H1 (cell line): Measurements from ENCODE around the gene TMUB1. TPM values are rescaled to one million over a fixed set of nuclear protein-coding genes. Genes with fewer than 3 reads are reported as not detected.

Experiments
- CTCF ChIA-PET: fragments of 300-600 bp; sonication (Branson Sonifier 250); formaldehyde crosslinking; loops from one replicate; lab custom pipeline; 2021; ENCODE audit not compliant: partially characterized antibody; lab: Charles Lee
- POLR2A ChIA-PET: fragments of 300-600 bp; sonication (Branson Sonifier 250); formaldehyde crosslinking; loops from one replicate; lab custom pipeline; 2021; ENCODE audit warnings: inconsistent platforms; ENCODE audit not compliant: partially characterized antibody; lab: Charles Lee
- DNase-seq, 2 experiments: peaks; one replicate each; pipeline versions ENCODE4 v3.0.0 to v3.0.0-alpha.2; 2010 to 2022; ENCODE audit warnings: low spot score in 2 of 2, low read depth in 1 of 2, mixed read lengths in 1 of 2
- FAIRE-seq: peaks from 2 replicates; lab custom pipeline; 2011; peaks lifted over from hg19 to GRCh38; lab: Jason Lieb, UNC
- H2AFZ ChIP-seq: 2 replicates; pipeline ENCODE4 v1.8.1; 2012; ENCODE audit warnings: low read length, inconsistent platforms
- H2AK5ac ChIP-seq: 2 replicates; pipeline ENCODE4 v1.6.1; 2013; ENCODE audit warnings: low read depth, low read length
- H2BK120ac ChIP-seq: replicated peaks from 2 replicates; pipeline ENCODE3; 2013; ENCODE audit warnings: low read depth, low read length, inconsistent platforms
- H2BK12ac ChIP-seq: 2 replicates; pipeline ENCODE4 v1.6.1; 2013; ENCODE audit warnings: low read depth, low read length
- H2BK15ac ChIP-seq: 2 replicates; pipeline ENCODE4 v1.6.1; 2013; ENCODE audit warnings: low read length
- H2BK20ac ChIP-seq: 2 replicates; pipeline ENCODE4 v1.6.1; 2013; ENCODE audit warnings: low read length
- H2BK5ac ChIP-seq: 2 replicates; pipeline ENCODE4 v1.6.1; 2013; ENCODE audit warnings: low read depth, low read length
- H3K14ac ChIP-seq: 2 replicates; pipeline ENCODE4 v1.6.1; 2013; ENCODE audit warnings: inconsistent platforms; ENCODE audit not compliant: insufficient read length
- H3K18ac ChIP-seq: 2 replicates; pipeline ENCODE4 v1.6.1; 2013; ENCODE audit warnings: low read length; ENCODE audit errors: extremely low read depth
- H3K23ac ChIP-seq: 2 replicates; pipeline ENCODE4 v1.6.1; 2013; ENCODE audit warnings: inconsistent platforms; ENCODE audit not compliant: insufficient read length
- H3K23me2 ChIP-seq: 2 replicates; pipeline ENCODE4 v1.6.1; 2013; ENCODE audit warnings: low read depth, low read length
- H3K27ac ChIP-seq: 2 replicates; pipeline ENCODE4 v1.6.1; 2011; ENCODE audit warnings: low read depth, low read length, inconsistent platforms
- H3K27me3 ChIP-seq, 4 experiments: replicated peaks in 1 of 4; 1 replicate in 1 of 4; 2 replicates in 3 of 4; pipeline versions ENCODE4 v1.6.1 to v1.8.1; 2011 to 2013; ENCODE audit warnings: low read length in 3 of 4, mild to moderate bottlenecking in 3 of 4, inconsistent platforms in 2 of 4, mixed read lengths in 2 of 4, moderate library complexity in 1 of 4; ENCODE audit not compliant: control insufficient read depth in 3 of 4, insufficient read depth in 3 of 4; ENCODE audit errors: extremely low read depth in 1 of 4
- H3K36me3 ChIP-seq, 4 experiments: 2 replicates each; pipeline versions ENCODE4 v1.6.1 to v1.8.1; 2011 to 2013; ENCODE audit warnings: mild to moderate bottlenecking in 4 of 4, low read length in 3 of 4, moderate library complexity in 2 of 4, control low read depth in 1 of 4, inconsistent platforms in 1 of 4; ENCODE audit not compliant: insufficient read depth in 4 of 4, control insufficient read depth in 2 of 4
- H3K4ac ChIP-seq: replicated peaks from 2 replicates; pipeline ENCODE3; 2013; ENCODE audit warnings: low read length, low read depth, mixed read lengths, inconsistent platforms; ENCODE audit not compliant: insufficient read length
- H3K4me1 ChIP-seq, 4 experiments: replicated peaks in 1 of 4; 1 replicate in 1 of 4; 2 replicates in 3 of 4; pipeline versions ENCODE4 v1.6.1 to v1.8.1; 2011 to 2013; ENCODE audit warnings: low read length in 3 of 4, inconsistent platforms in 2 of 4, mixed read lengths in 1 of 4; ENCODE audit not compliant: insufficient read depth in 4 of 4, control insufficient read depth in 3 of 4
- H3K4me2 ChIP-seq, 2 experiments: 2 replicates each; pipeline versions ENCODE4 v1.6.1 to v1.8.1; 2011 to 2013; ENCODE audit warnings: low read depth in 2 of 2, low read length in 2 of 2, control low read depth in 1 of 2, inconsistent platforms in 1 of 2, mild to moderate bottlenecking in 1 of 2; ENCODE audit not compliant: insufficient read depth in 1 of 2
- H3K4me3 ChIP-seq, 4 experiments: fragments of 200-600, 300-600 bp in 1 of 4; sonication (generic), shearing (Covaris generic), sonication (Bioruptor Twin) in 1 of 4; 2 replicates each; pipeline versions ENCODE4 v1.5.1 to v1.8.1; 2011 to 2016; ENCODE audit warnings: low read length in 4 of 4, low read depth in 3 of 4, control low read depth in 2 of 4, inconsistent platforms in 2 of 4, mild to moderate bottlenecking in 2 of 4, mixed read lengths in 1 of 4, moderate library complexity in 1 of 4; ENCODE audit not compliant: insufficient read depth in 2 of 4; ENCODE audit errors: extremely low read depth in 1 of 4
- H3K56ac ChIP-seq: replicated peaks from 2 replicates; pipeline ENCODE3; 2013; ENCODE audit warnings: low read depth, mild to moderate bottlenecking, mixed read lengths, low read length, inconsistent platforms; ENCODE audit not compliant: insufficient read length
- H3K79me1 ChIP-seq: 2 replicates; pipeline ENCODE4 v1.6.1; 2013; ENCODE audit warnings: low read depth, low read length, control low read depth
- H3K79me2 ChIP-seq, 2 experiments: 2 replicates each; pipeline versions ENCODE4 v1.6.1 to v1.8.1; 2012 to 2013; ENCODE audit warnings: low read length in 2 of 2, mild to moderate bottlenecking in 2 of 2, inconsistent platforms in 1 of 2; ENCODE audit not compliant: insufficient read depth in 2 of 2, control insufficient read depth in 1 of 2
- H3K9ac ChIP-seq, 4 experiments: replicated peaks in 1 of 4; 1 replicate in 1 of 4; 2 replicates in 3 of 4; pipeline versions ENCODE4 v1.6.1 to v1.8.1; 2011 to 2013; ENCODE audit warnings: low read depth in 3 of 4, low read length in 3 of 4, control low read depth in 2 of 4, mild to moderate bottlenecking in 2 of 4, moderate library complexity in 2 of 4, inconsistent platforms in 1 of 4; ENCODE audit errors: extremely low read depth in 1 of 4
- H3K9me3 ChIP-seq, 2 experiments: 2 replicates each; pipeline versions ENCODE4 v1.6.1 to v1.8.1; 2012 to 2013; ENCODE audit warnings: mild to moderate bottlenecking in 2 of 2, moderate library complexity in 2 of 2, control low read depth in 1 of 2, inconsistent platforms in 1 of 2, low read depth in 1 of 2, low read length in 1 of 2, mixed read lengths in 1 of 2; ENCODE audit not compliant: insufficient read depth in 2 of 2
- H4K20me1 ChIP-seq, 2 experiments: replicated peaks in 1 of 2; 2 replicates each; pipeline versions ENCODE3 to v1.8.1; 2011 to 2013; ENCODE audit warnings: inconsistent platforms in 2 of 2, low read length in 2 of 2, mild to moderate bottlenecking in 1 of 2; ENCODE audit not compliant: insufficient read depth in 2 of 2, control insufficient read depth in 1 of 2
- H4K5ac ChIP-seq: 2 replicates; pipeline ENCODE4 v1.6.1; 2013; ENCODE audit warnings: low read length, low read depth, mixed read lengths, inconsistent platforms; ENCODE audit not compliant: insufficient read length
- H4K8ac ChIP-seq: 2 replicates; pipeline ENCODE4 v1.8.0; 2013; ENCODE audit warnings: mild to moderate bottlenecking, moderate library complexity, low read length, inconsistent platforms; ENCODE audit not compliant: insufficient read depth; ENCODE audit errors: extremely low read depth
- H4K91ac ChIP-seq: replicated peaks from 2 replicates; pipeline ENCODE3; 2013; ENCODE audit warnings: low read length, mixed read lengths, inconsistent platforms; ENCODE audit not compliant: insufficient read length
- CHD1 ChIP-seq: IDR thresholded peaks from 2 replicates; pipeline ENCODE4 v1.6.1; 2012; ENCODE audit warnings: low read depth, low read length, improper control_type of control experiment
- EGR1 ChIP-seq: IDR thresholded peaks from 2 replicates; pipeline ENCODE4 v1.6.1; 2011; ENCODE audit warnings: low read depth, low read length, borderline replicate concordance
- HDAC2 ChIP-seq, 2 experiments: fragments of 300-600 bp in 1 of 2; sonication (generic) in 1 of 2; IDR thresholded peaks; 2 replicates each; pipeline ENCODE4 v1.6.1; 2011 to 2012; ENCODE audit warnings: low read depth in 2 of 2, low read length in 2 of 2, mild to moderate bottlenecking in 2 of 2, moderate library complexity in 2 of 2, borderline replicate concordance in 1 of 2, inconsistent platforms in 1 of 2
- PHF8 ChIP-seq: fragments of 200-600 bp; sonication (generic); conservative IDR thresholded peaks from 2 replicates; pipeline ENCODE4 v1.7.1; 2012; ENCODE audit warnings: low read depth, mild to moderate bottlenecking, inconsistent platforms, low read length, moderate library complexity
- POU5F1 ChIP-seq: IDR thresholded peaks from 2 replicates; pipeline ENCODE4 v1.6.1; 2011; ENCODE audit warnings: low read depth, mild to moderate bottlenecking, low read length, moderate library complexity
- RNF2 ChIP-seq: fragments of 200-900, 300-1000 bp; sonication (generic); IDR thresholded peaks from 2 replicates; pipeline ENCODE4 v1.7.1; 2016; ENCODE audit warnings: borderline replicate concordance, low read depth, mild to moderate bottlenecking, antibody characterized with exemption, low read length; ENCODE audit not compliant: poor library complexity, severe bottlenecking; ENCODE audit errors: missing control alignments
- SP1 ChIP-seq: IDR thresholded peaks from 2 replicates; pipeline ENCODE4 v1.6.1; 2011; ENCODE audit warnings: low read depth, low read length
- SUZ12 ChIP-seq: fragments of 200-600 bp; sonication (generic); IDR thresholded peaks from 2 replicates; pipeline ENCODE4 v1.6.1; 2012; ENCODE audit warnings: mild to moderate bottlenecking, inconsistent platforms, low read length, moderate library complexity, mixed read lengths
- TAF7 ChIP-seq: optimal IDR thresholded peaks from 2 replicates; pipeline ENCODE3; 2011; ENCODE audit warnings: low read depth, mild to moderate bottlenecking, inconsistent platforms, low read length, moderate library complexity, borderline replicate concordance
- USF2 ChIP-seq: IDR thresholded peaks from 2 replicates; pipeline ENCODE4 v1.6.1; 2011; ENCODE audit warnings: low read length, improper control_type of control experiment
- ZNF274 ChIP-seq: IDR thresholded peaks from 2 replicates; pipeline ENCODE4 v1.7.0; 2012; ENCODE audit warnings: low read length, borderline replicate concordance; ENCODE audit errors: extremely low read depth
- WGBS, 2 experiments: shearing (Covaris generic) in 1 of 2; methylation state at CpG; one replicate each; pipeline versions ENCODE4 v1.1.6 to v1.1.7; 2013 to 2015; ENCODE audit warnings: low lambda C conversion rate in 2 of 2, mixed read lengths in 2 of 2, inconsistent platforms in 1 of 2, low coverage in 1 of 2, missing lambda C conversion rate in 1 of 2; ENCODE audit not compliant: insufficient replicate concordance in 2 of 2, insufficient coverage in 1 of 2, insufficient read length in 1 of 2; ENCODE audit errors: extremely low coverage in 1 of 2, missing lambda C conversion rate in 1 of 2; 5-methylcytosine and 5-hydroxymethylcytosine counted together
- polyA plus RNA-seq, 7 experiments: library from polyadenylated mRNA; depleted of rRNA in 3 of 7; stranded (reverse) in 5 of 7; unstranded in 2 of 7; fragments of >200 nt in 5 of 7; fragments of 200-250 nt in 2 of 7; gene quantifications; 1 replicate in 5 of 7; 2 replicates in 1 of 7; 4 replicates in 1 of 7; pipeline versions ENCODE4 v1.2.1 to v1.2.3, GENCODE V29; 2011 to 2013; ENCODE audit warnings: missing spikeins in 2 of 7, mixed read lengths in 2 of 7
- total RNA-seq: library from RNA; stranded (reverse); fragmentation: NEBNext Ultra II Directional; extraction: Animal tissue kit (Norgen Biotek cat#: 25700); gene quantifications from 2 replicates; pipeline ENCODE4 v1.2.1, GENCODE V29; 2021

TMUB1 gene
- total and polyA plus RNA-seq, 2 of the 8 experiments (the other 6 are each of a cell fraction or from before 2014, with no cell fraction given), result 41.4 to 56.2 TPM

GRCh38 chr7:151077705-151078232, 5.5 kb downstream of the TMUB1 start:
- Histone ChIP-seq H3K79me2 (peaks cover 0 to 10% of the 10 kb centered on the region in 2 experiments; a peak in 1 of 4 replicates), H3K79me1 (peaks cover 12% of the 10 kb centered on the region), H3K4me3 (no peak overlapping the region), H2BK12ac (no peak overlapping the region), H3K14ac (no peak overlapping the region), H2BK15ac (no peak overlapping the region), H3K56ac (no peak overlapping the region), H3K18ac (no peak overlapping the region), H3K9ac (no peak overlapping the region), H3K23ac (no peak overlapping the region), H3K4me1 (peaks cover 0 to 35% (median 24%) of the 10 kb centered on the region in 4 experiments; a peak in 6 of 7 replicates), H3K4ac (no peak overlapping the region), H2BK5ac (no peak overlapping the region), H2BK20ac (no peak overlapping the region), H4K5ac (no peak overlapping the region), H3K27ac (no peak overlapping the region), H2AFZ (no peak overlapping the region), H4K8ac (peak overlapping the region; percentile 84), H3K9me3 (no peaks in the 10 kb centered on the region), H2AK5ac (no peak overlapping the region), H4K20me1 (peaks cover 20 to 26% of the 10 kb centered on the region in 2 experiments), H3K36me3 (peaks cover 10 to 29% (median 27%) of the 10 kb centered on the region in 4 experiments), H3K4me2 (no peak overlapping the region; a peak in 1 of 4 replicates), H2BK120ac (no peak overlapping the region), H4K91ac (no peak overlapping the region), H3K27me3 (no peaks in the 10 kb centered on the region), H3K23me2 (peaks cover 15% of the 10 kb centered on the region)
- CTCF ChIA-PET, result interaction anchor here (0.9 to 6.0 kb wide), 14 partner anchors 8 to 115 kb away, joined by 3 to 81 read pairs (median 8); no protein-coding TSS in a partner anchor
- no peak for DNase-seq
- WGBS, 2 experiments, result 85% methylated on average over 10 of the region's 10 CpGs; no CpG with 5 or more reads in 1 of the 2 experiments
- no peak for FAIRE-seq
- POLR2A ChIA-PET, result interaction anchor here (0.7 to 4.9 kb wide), 12 partner anchors 7 to 69 kb away, joined by 3 to 77 read pairs (median 4); no protein-coding TSS in a partner anchor
- no peak for TF ChIP-seq USF2
- no peak for TF ChIP-seq ZNF274
- no peak for TF ChIP-seq CHD1
- no peak for TF ChIP-seq HDAC2 (IDR thresholded peaks at IDR 0.05; ENCODE audit: borderline replicate concordance in 1 of 2, low read depth in 2 of 2, low read length in 2 of 2)
- no peak for TF ChIP-seq SP1
- no peak for TF ChIP-seq SUZ12
- no peak for TF ChIP-seq TAF7
- TF ChIP-seq PHF8, result no peak
- no peak for TF ChIP-seq RNF2
- TF ChIP-seq EGR1, result no peak
- TF ChIP-seq POU5F1, result no peak
